HL-60 (cell line): Measurements from ENCODE around the gene ACOXL.

Experiments used
- CTCF ChIP-seq: IDR thresholded peaks from one replicate; pipeline ENCODE4 v1.5.1; 2011; ENCODE audit warnings: low read length, control low read depth, inconsistent platforms; ENCODE audit not compliant: insufficient read depth
- REST ChIP-seq: IDR thresholded peaks from 2 replicates; pipeline ENCODE4 v1.6.1; 2012; ENCODE audit warnings: low read depth; ENCODE audit not compliant: insufficient replicate concordance

DNA sequence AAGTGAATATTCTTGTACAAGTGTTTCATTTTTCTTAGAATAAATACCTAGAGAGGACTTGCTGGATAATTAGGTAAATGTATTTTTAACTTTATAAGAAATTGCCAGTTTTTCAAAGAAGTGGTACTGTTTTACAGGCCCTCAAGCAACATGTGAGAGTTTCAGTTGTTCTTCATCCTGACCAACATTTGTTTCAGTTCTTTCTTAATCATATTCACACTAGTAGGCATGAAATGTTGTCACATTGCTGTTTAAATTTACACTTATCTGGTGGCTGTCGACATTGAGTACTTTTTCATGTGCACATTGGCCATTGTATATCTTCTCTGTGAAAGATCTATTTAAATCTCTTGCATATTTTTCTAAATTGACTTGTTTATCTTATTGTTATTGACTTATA is 178.1 kb downstream of the ACOXL start:
- TF ChIP-seq REST (no peak), CTCF (no peak)
